Left colon (tissue), 2 donors: ENCODE data around the gene FBXO30. TPM values are rescaled to one million over a fixed set of nuclear protein-coding genes. Genes with fewer than 3 reads are reported as not detected.
A peak's percentile ranks its signal among the peaks of the same experiment; 100 is the strongest.

Experiments
- ATAC-seq: fragments of 200-7000 bp; cut with Tn5 transposase; one replicate; pipeline ENCODE4 v1.9.1; 2020; ENCODE audit warnings: mild to moderate bottlenecking, moderate library complexity
- DNase-seq, 2 donors: peaks; one replicate each; pipeline ENCODE4 v3.0.0-alpha.2; 2020
- intact Hi-C, 2 donors: fragments of 100-400 bp; cut with DNase I in 1 of 2; cut with micrococcal nuclease in 1 of 2; formaldehyde crosslinking; loops; one replicate each; pipeline versions ENCODE4 v1.11.2 to v1.14.0; 2022; cut with DNase I, micrococcal nuclease
- total RNA-seq, 2 donors: library from RNA; stranded (reverse); fragmentation: NEBNext Ultra II Directional; extraction: Animal tissue kit (Norgen Biotek cat#: 25700); gene quantifications; one replicate each; pipeline ENCODE4 v1.2.1, GENCODE V29; 2021
- donor health status: DM: no; HTN: no; CAD: no.
- donor health status: DM: yes; HTN: yes; CAD: no.

The FBXO30 gene
- total RNA-seq, 2 donors from 2014 or later = 5.5 to 9.4 TPM

- DNase-seq (no peak), ATAC-seq (no peak)
- intact Hi-C loops = no loop called here
These were observed 30.8 kb downstream of the FBXO30 start for GRCh38 chr6:145783796-145784195.

GRCh38 chr6:145772846-145773245 lies 41.7 kb downstream of the FBXO30 start:
- ATAC-seq = no peak
- intact Hi-C loops = no loop called here
- no peak for DNase-seq

- intact Hi-C loops = no loop called here
- no peak for ATAC-seq
- no peak for DNase-seq
These were observed 49.1 kb downstream of the FBXO30 start for GRCh38 chr6:145765449-145765848.

- ATAC-seq (no peak), DNase-seq (no peak)
- intact Hi-C loops = no loop called here
These were observed 50.9 kb downstream of the FBXO30 start for GRCh38 chr6:145763742-145764141.

- ATAC-seq (no peak), DNase-seq (no peak)
- intact Hi-C loops = no loop called here
These were observed 53.0 kb downstream of the FBXO30 start for GRCh38 chr6:145761584-145761983.

GRCh38 chr6:145758113-145758512 lies 56.5 kb downstream of the FBXO30 start:
- no peak for DNase-seq
- intact Hi-C loops = loop anchor here in 1 of 2 donors (10.0 kb wide), 1 partner anchor 47 kb away; no protein-coding TSS in a partner anchor
- ATAC-seq = no peak

- no peak for ATAC-seq
These were observed 58.4 kb downstream of the FBXO30 start for GRCh38 chr6:145756170-145756662.

GRCh38 chr6:145755682-145756081 lies 58.9 kb downstream of the FBXO30 start:
- intact Hi-C loops = loop anchor here in 1 of 2 donors (10.0 kb wide), 1 partner anchor 49 kb away; no protein-coding TSS in a partner anchor
- no peak for DNase-seq
- no peak for ATAC-seq

More at GRCh38 chr6:145756170-145756662, 58.4 kb downstream of the FBXO30 start:
- no peak for DNase-seq
- intact Hi-C loops = loop anchor here in 1 of 2 donors (10.0 kb wide), 1 partner anchor 49 kb away; no protein-coding TSS in a partner anchor

- intact Hi-C loops = loop anchor here in 1 of 2 donors (10.0 kb wide), 1 partner anchor 52 kb away; no protein-coding TSS in a partner anchor
- DNase-seq (no peak), ATAC-seq (no peak)
These were observed 62.0 kb downstream of the FBXO30 start for GRCh38 chr6:145752638-145753037.

GRCh38 chr6:145749632-145750031 lies 65.0 kb downstream of the FBXO30 start:
- intact Hi-C loops = loop anchor here in 1 of 2 donors (10.0 kb wide), 1 partner anchor 55 kb away; no protein-coding TSS in a partner anchor
- no peak for DNase-seq
- ATAC-seq = peak; percentile 68

GRCh38 chr6:145745861-145746260 lies 68.7 kb downstream of the FBXO30 start:
- ATAC-seq = no peak
- intact Hi-C loops = no loop called here
- no peak for DNase-seq

- ATAC-seq = no peak
These were observed 70.0 kb downstream of the FBXO30 start for GRCh38 chr6:145744619-145745018.

More at GRCh38 chr6:145744619-145745018, 70.0 kb downstream of the FBXO30 start:
- DNase-seq = no peak
- intact Hi-C loops = no loop called here

Other genes with a start within 250 kb of the FBXO30 start
- 1 to 10 TPM; 4.3 to 7.6 TPM for gene EPM2A, start 79.3 kb downstream of the FBXO30 start, total RNA-seq
- 10 to 100 TPM; 12.6 to 14.3 TPM for gene SHPRH, start 149.6 kb upstream of the FBXO30 start, total RNA-seq
- not detected for gene GRM1, start 214.3 kb upstream of the FBXO30 start, total RNA-seq